ENCODE data around the gene PDE8B. TPM values are rescaled to one million over a fixed set of nuclear protein-coding genes. Genes with fewer than 3 reads are reported as not detected.

PDE8B gene
- polyA plus RNA-seq, 3 donors, result 5.0 to 5.6 (median 5.3) TPM

DNA sequence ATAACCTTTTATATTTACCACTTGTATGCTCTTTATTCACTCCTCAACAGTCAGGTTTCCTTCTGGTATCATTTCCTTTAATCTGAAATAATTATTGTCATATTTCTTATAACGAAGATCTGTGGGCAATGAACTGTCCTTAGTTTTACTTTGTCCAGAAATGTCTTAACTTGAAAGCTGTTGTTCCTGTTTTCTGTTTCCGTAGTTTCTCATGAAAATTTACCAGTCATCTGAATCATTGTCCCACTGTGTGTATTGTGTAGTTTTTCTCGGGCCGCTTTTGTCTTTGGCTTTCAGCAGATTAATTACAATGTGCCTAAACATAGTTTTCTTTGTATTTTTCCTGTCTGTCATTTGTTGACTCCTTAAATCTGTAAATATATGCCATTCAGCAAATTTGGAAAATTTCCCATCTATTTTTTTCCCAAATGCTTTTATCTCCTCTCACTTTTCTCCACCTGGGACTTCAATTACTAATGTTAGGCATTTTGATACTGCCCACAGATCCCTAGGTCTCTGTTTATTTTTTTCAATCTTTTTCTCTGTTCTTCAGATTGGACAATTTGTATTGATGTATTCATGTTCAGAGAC lies 74.9 kb downstream of the PDE8B start:
- no peak for DNase-seq

DNA sequence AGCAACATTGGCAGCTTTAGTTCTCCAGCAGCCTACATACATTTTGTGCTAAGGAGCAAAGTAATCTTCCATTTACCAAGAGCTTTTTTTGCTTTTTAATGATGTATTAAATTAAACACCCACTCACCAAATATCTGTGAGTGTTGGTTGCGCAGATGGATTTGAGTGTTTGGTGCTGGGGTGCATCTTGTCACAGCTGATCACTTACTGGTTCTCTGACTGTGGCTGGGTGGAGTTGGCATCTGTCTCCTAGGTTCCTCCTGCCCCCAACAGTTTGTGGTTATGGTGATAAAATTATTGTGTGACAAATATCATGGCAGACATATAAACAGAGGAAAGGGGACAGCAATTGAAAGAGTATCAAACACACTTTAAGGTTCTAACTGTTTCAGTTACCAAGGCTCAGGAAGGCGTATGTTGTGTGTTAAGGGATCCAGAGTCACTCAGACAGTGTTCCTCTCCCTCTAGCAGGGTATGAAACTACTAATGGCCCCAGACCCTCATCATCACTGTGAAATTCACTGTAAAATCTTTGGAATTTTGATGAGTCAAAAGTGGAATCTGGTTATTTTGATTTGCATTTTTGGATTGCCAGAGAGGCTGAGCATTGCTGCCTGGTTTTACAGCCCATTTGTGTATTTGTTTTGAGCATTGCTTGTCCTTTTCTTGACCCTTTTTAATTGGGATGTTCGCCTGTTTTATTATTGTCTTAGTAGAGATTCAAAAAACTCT lies 81.7 kb downstream of the PDE8B start:
- no peak for DNase-seq

DNA sequence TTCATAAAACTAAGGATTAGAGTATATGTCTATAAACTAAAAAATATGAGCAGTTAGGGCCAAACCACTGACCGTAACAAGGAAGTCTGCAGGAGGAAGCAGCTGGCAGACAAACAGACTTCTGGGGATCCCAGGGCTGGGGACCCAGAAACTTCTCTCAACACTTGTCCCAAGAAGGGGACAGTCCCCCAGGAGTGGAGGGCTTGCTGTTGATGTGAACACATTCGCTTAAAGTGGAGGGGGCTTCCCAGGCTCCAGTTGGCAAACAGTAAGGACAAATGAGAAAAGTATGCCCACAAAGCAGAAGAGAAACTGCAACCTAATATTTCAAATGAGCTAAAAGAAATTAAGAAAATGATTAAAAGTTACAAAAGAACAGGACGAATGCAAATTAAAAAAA lies 83.7 kb downstream of the PDE8B start:
- no peak for DNase-seq

DNA sequence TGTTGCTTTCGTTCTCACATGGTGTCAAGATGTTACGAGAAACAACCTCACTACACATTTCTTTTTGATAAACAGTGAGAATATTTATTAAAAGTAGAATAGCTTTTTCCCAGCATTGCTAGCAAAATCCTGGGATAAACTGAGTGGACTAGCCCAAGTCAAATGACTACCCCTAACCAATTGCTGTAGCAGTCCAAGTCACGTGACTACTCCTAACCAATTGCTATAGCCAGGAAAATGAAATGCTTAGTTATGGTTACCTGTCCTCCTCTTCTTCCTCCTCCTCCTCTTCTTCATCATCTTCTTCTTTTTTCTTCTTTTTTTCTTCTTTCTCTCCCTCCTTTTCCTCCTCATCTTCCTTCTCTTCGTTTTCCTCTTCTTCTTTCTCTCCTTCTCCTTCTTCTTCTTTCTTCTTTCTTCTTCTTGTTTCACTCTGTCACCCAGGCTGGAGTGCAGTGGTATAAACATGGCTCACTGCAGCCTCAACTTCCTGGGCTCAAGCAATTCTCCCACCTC lies 85.4 kb downstream of the PDE8B start:
- DNase-seq, result no peak

DNA sequence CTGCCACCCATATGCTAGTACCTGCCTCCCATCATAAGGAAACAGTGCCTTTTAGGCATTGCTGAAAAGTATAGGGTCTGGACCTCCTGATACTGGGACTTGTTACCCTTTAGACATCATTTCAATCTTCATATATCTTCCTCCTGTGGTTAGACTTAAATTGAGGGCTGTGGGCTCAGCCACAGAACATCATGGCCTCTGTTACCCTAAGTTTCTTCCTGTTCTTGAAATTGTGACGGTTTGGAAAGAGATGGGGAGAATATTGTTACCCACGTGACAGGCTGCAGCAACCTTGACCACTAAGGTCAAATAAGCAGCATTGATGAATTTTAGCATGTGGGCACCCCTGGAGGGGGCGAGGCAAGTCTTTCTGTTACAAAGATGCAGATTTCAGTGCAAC lies 87.7 kb downstream of the PDE8B start:
- DNase-seq, result no peak

DNA sequence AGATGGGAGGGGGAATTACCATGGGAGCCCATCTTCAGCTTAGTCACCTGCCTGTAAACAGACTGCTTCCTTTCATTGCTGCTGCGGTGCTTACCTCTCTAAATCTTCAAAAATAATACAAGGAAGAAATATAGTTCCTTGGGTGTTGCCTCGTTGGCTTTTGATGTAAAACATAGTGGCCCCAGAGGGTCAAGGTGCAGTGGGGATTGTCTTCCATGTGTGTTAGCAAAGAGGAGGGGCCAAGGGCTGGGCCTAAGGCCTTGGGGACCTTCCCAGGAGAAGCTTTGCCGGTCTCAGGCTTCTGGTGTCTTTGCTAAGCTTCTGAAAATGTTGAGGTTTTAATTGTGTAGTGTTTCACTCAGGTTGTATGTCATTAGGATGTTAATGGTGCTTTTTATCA lies 90.0 kb downstream of the PDE8B start:
- DNase-seq, result no peak

DNA sequence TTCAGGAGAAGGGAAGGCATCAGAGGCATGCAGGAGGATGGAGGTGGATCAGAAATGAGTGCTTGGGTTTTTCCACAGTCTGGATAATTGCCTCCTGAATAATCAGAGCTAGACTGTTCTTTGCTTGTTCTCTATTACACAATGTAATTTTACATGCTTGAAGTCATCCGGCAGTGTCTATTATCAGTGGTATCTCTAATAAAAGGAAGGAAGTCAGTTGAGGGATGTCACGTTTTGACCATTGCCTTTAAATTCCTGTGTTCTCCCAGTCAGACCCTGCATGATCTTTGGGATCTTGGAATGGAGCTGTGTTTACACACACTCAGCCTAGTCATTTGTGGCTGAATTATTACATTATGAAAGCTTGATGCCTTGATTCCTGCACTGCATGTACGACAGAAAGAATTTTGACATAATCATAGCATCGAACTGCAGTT lies 91.0 kb downstream of the PDE8B start:
- DNase-seq, result no peak

DNA sequence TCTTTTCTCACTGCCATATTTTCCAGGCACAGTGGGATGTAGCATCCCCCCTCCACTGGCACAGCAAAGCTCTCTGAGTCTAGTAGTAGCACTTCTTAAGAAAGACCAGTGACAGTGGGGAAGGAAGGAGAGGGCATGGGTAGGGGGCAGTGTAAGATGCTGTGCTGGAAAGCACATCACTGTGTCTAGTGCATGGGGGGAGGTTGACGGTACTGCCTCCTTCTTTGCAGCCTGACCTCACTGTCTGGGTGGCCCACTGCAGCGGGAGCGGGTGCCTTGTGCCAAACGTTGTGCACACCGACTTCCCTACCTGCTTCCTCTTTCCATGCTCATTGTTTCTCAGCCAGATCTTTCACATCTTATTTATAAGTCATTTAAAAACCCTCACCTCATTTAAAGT lies 91.8 kb downstream of the PDE8B start:
- no peak for DNase-seq

DNA sequence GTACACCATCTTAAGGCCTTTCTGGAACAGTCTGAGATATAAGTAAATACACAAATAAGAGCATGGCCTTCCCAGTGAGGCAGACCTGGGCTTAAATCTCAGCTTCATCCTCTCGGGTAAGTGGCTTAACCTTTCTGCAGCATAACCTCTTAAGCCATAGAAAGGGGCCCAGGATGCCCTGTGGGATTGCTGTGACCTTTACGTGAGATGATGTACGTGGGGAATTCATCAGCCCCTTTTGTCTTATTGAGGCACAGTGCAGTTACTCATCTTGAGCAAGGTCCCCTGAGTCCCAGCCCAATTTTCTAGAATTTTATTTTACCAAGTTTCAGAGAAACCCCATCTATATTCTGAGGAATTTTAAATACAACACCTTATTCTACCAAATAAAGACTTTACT lies 92.2 kb downstream of the PDE8B start:
- no peak for DNase-seq

DNA sequence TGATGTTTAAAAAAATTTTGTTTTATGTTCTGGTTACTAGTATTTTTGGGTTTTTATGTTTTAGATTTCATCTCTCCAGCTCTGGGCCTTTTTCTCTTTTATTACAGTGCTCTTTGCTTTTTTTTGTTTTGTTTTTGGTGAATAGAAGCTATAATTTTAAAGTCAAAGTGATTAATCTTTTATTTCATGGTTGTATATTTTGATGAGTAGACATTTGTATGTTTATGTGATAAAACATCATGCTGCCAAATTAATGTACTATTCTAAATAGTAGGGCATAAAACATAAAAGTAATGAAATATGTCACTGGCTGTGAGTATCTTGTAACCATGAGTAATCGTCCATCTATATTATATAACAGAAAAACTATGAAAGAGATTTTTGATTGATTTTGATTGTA lies 93.9 kb downstream of the PDE8B start:
- DNase-seq, result no peak

DNA sequence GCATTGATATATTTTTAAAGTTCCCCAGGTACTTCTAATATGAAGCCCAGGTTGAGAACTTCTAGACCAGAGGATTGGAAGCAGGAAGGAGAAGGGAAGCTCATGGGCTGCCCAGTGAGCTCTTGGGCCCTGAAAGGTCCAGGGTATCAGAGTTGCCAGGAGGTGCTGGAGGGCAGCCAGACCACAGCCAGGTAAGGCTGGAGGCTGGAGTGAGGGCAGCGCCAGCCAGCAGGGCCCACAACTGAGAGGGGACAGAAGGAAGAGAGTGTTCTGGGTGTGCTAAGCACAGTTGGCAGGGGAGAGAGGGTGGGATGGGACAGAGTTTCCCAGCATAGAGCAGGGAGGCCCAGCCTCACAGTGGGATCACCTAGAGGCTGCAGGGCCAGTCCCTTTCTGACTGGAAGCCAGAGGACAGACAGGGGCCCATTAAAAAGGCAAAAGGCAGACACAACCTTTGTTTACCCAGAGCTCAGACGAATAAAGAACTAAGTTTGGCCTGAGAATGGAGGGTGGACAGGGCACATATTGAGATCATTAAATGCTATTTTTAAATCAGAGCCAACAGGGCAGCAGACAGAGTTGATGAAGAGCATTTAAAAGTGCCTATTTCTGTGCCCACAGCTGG lies 94.9 kb downstream of the PDE8B start:
- no peak for DNase-seq

DNA sequence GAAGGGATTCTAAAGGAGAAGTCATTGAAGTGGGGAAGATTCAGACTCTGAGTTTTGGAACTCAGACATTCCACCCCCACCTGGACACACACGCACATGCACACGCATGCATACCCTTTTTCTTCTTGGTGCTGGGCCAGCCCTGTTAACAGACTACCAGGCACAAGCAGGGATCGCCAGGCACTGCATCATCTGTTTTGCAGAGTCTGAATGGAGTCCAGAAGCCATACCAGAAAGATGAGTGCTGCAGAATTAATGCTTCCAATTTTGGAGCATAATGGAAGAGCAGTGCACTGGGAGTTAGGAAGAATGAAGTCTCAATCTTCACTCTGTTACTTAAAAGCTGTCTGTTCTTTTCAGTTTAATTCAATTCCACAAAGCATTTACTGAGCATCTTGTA lies 95.5 kb downstream of the PDE8B start:
- no peak for DNase-seq

DNA sequence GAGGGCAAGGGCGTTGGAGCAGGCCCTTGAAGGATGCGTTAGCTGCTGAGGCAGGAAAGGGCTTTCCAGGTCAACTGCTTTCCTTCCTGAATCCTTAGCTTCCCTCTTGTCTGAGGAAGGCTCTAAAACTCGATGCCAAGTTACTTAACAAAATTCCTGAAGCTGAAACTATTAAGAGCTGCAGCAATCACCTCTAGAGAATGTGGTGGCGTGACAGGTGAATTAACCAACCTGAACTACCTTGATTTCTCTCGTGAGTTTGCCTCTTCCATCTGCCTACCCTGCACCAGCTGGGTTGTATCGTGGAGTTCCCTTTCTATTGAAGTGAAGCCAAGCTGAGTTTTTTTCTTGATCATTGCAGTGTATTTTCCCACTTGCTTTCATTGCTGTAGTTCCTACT lies 96.1 kb downstream of the PDE8B start:
- no peak for DNase-seq

DNA sequence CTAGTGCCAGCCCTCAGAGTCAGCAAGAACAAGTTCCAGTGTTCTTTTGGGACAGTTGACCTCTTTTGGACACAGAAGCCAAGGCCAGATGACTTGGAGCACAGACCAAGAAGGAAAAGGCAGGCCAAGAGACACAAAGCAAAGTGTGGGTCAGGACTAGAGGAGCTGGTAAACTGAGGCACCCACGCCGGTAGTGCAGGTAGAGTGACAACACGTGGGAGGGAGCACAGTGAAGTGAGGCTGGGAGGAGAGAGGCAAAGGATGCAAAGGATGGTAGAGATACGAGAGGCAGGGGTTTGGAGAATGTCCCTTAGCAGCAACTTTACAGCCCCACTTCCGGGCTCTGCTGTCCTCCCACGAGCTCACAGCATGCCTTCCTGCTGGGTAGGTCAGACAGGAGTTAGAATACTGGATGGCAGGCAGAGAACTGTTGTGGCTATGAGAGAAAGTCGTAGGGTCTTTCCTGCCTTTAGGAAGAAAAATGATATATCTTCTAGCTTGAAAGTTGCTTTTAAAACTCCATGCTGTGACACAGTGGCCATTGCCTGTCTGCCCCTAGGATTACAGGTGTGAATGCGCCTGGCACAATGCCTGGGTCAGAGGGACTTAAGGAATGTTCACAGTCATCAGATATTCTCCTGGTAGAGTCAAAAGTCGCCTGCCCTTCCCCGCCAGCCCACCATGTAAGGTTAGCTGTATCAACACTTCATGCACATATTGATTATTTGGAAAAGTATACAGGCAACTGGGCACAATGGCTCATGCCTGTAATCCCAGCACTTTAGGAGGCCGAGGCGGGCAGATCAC lies 97.9 kb downstream of the PDE8B start:
- no peak for DNase-seq

DNA sequence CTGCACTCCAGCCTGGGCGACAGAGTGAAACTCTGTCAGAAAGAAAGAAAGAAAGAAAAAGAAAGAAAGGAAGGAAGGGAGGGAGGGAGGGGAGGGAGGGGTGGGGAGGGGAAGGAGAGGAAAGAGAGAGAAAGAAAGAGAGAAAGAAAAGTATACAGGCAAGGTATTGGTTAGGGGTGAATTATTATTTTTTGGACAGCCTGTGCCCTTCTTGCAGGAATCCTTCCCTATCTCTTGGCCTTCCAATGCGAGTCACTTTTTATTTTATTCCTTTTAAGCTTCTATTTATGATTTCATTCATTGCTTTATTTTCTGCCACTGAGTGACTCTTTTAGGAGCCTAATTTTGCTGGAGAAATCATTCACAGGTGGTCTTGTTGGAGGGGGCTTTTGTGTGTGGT lies 98.7 kb downstream of the PDE8B start:
- no peak for DNase-seq

DNA sequence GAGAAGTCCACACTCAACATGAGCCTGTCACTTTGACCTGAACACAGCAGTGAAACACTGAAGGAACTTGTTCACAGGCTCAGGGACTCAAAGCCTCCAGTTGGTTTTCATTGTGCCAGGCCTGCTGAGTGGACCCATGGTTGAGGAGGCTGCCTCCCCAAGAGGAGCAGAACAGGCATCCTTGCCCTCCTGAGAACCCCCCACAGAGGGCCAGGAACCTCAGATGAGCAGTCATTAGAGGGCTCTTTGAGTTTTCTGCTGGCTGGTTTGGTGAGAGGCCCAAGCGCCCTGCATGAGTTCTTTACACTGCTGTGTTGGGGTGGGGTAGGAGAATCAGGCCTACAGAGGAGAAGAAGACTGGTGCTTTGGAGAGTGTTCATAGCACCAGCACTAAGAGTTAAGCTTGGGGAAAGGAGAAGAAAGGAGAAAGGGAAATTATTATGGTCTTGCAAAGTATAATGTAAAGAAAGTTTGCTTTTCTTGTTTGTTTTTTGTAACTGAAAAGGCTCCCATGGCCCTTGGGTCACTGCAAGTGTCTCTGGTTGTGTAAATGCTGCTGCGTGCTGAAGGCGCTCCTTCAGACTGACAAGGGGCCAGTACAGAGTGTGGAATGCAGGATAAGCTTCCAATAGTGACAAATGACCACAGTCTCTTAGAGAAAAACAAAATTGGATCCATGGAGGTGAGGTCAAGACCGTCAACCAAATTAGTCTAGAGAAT lies 100.2 kb downstream of the PDE8B start:
- no peak for DNase-seq

DNA sequence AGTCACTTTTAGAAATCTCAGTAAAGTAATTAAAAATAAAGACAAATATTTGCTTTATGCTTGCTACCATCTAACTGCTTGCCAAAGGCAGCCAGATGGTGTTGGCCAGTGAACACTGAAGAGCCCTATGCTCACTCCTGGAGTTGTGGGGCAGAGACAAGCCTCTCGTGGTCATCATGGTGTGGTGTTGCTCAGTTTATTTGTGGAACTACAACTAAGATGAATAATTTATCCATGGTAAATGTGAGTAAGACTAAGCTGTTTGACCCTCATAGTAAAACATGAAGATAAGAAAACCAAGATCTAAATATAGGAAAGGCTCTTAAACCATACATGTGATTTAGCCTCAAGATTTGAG lies 100.7 kb downstream of the PDE8B start:
- no peak for DNase-seq

DNA sequence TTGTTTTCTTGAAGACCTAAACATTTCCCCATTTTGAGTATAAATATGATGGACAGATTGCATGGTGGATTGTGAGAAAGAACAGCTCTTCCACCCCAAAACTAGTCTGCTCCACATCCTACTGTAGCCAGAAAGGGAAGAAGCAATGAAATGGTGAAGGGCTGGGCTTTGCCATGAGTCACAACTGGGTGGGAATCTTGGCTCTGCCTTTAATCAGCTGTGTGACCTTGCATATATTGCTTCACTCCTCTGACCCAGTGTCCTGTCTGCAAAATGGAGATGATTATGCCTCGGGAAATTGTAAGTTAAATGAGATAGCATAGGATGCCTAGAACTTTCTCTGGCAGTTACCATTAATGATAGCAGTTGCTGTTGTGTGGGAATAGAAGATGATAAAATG lies 101.9 kb downstream of the PDE8B start:
- no peak for DNase-seq

DNA sequence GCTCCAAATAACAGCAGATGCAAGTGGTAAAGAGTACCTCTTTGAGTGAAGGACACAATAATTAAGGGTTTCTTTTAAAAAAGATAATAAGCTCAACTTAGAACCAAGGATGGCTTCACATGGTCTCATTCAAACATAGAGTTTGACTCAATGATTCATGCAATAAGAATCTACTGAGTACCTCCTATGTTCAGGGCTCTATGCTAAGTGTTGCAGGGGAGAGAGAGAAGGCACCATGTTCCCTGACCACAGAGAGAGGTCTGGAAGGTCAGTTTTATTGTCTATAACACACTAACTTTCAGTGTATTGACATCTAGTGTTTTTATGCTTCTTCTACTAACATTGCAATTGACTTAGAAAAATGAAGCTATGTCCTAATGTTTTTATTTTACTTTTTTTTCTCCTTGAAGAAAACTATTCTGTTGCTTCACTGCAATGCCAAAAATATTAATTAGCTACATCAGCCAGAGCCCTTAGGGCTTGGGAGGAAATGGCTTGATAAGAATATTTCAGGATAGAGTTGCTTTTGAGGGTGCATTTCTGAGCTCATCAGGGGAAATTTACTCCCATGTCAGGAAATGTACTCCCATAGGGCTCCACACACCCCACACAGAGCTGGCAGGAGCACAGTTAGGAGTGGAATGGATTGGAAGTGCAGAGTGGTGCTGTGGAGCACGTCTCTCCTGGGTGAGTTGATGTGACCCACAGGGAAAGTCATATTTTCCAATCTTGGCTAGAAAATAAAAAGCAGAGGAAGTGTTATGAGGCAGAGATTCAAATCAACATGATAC lies 106.6 kb downstream of the PDE8B start:
- DNase-seq, result no peak

DNA sequence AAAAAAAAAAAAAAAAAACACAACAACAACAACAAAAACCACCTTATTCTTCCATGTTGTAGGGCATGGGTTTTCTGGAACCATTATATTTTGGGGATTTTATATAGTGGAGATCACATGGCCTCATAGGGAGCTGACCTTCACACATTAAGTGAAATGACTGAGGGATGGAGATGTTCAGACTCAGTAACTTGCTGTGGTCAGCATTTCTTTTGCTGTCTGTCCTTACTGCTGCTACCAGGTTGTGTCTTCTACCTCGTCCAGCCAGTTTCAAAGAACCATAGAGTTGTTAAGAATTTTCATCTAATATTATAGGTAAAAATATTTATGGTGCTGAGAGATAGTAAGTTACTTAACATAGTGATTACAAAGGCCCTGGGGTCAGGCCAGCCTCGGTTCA lies 107.6 kb downstream of the PDE8B start:
- no peak for DNase-seq
